Fibroblast of skin of scalp (primary cell): ENCODE results near the gene ZBTB12. TPM values are rescaled to one million over a fixed set of nuclear protein-coding genes. Genes with fewer than 3 reads are reported as not detected.
"Not testable (repeated sequence)": the region's sequence is repeated elsewhere in the genome, so short reads cannot be mapped to it uniquely, and the experiment has no call there.

Experiments used
- DNase-seq: peaks from one replicate; pipeline ENCODE4 v3.0.0-alpha.2; 2013
- polyA plus RNA-seq, 2 experiments: library from polyadenylated mRNA; unstranded; fragments of 120-200 nt; gene quantifications; one replicate each; pipeline ENCODE4 v1.2.1, GENCODE V29; 2013; ENCODE audit not compliant: insufficient read length in 2 of 2

ZBTB12 gene, protein sequence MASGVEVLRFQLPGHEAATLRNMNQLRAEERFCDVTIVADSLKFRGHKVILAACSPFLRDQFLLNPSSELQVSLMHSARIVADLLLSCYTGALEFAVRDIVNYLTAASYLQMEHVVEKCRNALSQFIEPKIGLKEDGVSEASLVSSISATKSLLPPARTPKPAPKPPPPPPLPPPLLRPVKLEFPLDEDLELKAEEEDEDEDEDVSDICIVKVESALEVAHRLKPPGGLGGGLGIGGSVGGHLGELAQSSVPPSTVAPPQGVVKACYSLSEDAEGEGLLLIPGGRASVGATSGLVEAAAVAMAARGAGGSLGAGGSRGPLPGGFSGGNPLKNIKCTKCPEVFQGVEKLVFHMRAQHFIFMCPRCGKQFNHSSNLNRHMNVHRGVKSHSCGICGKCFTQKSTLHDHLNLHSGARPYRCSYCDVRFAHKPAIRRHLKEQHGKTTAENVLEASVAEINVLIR
- 8.1 TPM for polyA plus RNA-seq (2013, experiment 1 of 2; ENCODE audit: insufficient read length)
- 8.0 TPM for polyA plus RNA-seq (2013, experiment 2 of 2; ENCODE audit: insufficient read length)

DNA sequence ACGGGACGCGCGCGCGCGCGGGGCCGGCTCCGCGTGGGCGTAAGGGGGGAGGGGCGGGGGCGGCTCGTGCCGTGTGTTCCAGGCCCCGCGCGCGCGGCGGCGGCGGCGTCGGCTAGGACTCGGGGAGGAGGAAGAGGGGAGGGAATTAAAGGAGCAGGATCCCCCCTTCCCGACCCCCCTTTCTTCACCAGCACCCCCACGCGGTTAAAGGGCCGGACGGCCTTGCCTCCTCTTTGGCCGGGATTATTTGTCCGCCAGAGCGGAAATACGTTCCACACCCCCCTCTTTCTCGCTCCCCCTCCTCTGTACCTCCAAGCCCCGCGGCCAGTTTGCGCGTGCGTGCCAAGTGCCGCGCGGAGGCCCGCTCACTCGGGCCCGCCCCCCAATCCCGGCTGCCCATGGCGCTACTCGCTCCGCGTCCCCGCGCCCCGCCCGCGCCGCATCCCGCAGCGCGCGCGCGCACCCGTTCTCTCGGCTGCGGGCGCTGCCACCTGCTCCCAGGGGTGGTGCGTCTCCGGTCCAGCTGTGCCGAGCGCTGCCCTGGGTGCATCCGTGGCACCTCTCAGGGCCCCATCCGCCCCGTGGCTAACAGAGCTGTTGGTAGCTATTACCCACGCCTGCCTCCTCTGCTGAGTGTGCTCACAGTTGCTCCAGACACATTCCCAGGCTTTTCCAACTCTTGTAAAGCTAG lies at the start of gene ZBTB12:
ZBTB12 (minus strand) TSS at position 134 of the 691 bp plus-strand sequence. CDS start 781 bp downstream, outside the sequence.
- DNase-seq = peak; percentile 96

DNA sequence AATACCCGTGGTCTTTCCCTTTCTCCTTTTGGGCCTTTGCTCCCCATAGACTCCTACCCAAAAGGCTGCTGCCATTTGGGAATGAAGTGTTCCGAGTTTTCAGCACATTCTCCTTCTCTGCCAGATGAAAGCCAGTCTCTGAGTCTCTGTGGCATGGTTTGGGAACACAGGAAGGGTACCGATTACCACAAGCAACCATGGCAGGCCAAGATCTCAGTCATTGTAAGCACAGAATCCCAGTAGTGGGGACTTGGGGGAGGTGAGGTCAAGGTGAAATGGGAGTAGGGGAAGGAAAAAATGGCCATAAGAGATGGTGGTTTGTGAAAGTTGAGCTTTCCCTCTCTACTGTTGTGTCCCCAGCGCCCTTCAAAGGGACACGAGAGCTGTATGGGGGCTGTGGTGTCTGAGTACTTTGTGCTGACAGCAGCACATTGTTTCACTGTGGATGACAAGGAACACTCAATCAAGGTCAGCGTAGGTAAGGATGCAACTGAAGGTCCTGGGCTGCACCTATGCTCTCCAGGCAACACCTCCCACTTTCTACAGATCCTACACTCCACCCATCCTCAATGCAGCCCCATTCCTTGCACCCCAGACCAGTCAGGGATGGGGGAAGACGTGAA lies 48.2 kb upstream of the ZBTB12 start:
- no peak for DNase-seq

DNA sequence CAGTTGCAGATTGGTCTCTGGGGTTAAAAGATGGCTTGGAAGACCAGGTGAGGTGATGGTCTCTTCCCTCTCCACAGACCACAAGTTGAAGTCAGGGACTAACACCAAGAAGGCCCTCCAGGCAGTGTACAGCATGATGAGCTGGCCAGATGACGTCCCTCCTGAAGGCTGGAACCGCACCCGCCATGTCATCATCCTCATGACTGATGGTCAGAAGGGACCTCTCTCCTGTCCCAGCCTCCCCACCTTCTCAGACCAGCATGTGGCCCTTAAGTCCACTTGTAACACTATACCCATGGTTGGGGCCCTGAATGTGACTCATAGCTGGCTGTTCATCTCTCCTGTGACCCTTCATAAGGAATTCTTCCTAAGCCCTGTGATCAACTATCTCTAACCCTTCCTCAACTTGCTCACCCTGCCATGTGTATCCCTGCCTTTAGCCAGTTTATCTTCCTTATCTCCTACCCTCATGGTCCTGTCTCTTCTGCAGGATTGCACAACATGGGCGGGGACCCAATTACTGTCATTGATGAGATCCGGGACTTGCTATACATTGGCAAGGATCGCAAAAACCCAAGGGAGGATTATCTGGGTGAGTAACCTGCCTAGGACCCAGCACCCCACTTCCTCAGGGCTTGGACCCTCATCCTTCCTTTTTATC lies 47.0 kb upstream of the ZBTB12 start:
- DNase-seq = no peak

DNA sequence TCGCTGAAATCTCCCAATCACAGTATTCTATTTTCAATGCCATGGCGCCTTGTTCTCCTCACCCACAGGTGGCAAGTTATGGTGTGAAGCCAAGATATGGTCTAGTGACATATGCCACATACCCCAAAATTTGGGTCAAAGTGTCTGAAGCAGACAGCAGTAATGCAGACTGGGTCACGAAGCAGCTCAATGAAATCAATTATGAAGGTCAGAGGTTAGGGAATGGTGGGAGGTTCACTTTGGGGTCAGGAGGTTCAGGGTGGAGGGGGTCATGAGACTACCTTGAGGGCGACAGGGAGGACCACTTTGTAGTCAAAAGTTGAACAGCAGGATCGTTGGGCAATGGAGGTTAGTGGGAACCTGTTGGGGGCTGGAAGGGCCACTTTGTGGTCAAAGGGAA lies 46.4 kb upstream of the ZBTB12 start:
- no peak for DNase-seq

DNA sequence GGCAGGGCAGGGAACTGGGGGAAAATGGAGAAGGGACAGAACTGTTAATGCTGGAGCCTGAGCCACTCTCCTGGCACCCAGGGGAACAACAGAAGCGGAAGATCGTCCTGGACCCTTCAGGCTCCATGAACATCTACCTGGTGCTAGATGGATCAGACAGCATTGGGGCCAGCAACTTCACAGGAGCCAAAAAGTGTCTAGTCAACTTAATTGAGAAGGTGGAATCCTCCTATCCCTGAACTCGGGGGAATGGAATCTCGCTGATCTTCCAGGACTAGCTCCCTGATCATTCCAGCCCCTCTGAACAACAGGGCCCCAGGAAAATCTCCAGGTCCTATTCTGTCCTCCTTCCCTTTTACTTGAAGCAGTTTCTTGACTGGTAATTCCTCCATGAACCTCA lies 46.0 kb upstream of the ZBTB12 start:
- no peak for DNase-seq

DNA sequence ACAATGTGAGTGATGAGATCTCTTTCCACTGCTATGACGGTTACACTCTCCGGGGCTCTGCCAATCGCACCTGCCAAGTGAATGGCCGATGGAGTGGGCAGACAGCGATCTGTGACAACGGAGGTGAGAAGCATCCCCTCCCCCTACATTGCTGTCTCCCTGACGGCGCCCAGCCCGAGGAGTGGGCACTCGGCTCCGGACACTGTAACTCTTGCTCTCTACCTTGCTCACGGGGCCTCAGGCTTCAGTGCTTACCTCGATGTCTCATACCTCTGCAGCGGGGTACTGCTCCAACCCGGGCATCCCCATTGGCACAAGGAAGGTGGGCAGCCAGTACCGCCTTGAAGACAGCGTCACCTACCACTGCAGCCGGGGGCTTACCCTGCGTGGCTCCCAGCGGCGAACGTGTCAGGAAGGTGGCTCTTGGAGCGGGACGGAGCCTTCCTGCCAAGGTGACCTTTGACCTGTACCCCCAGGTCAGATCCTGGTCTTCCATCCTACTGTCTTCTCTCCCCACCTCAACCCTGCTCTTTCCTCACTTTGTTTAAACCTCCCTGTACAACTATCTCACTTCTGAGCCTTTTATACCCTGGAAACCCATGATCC lies 45.3 kb upstream of the ZBTB12 start:
- DNase-seq = no peak

DNA sequence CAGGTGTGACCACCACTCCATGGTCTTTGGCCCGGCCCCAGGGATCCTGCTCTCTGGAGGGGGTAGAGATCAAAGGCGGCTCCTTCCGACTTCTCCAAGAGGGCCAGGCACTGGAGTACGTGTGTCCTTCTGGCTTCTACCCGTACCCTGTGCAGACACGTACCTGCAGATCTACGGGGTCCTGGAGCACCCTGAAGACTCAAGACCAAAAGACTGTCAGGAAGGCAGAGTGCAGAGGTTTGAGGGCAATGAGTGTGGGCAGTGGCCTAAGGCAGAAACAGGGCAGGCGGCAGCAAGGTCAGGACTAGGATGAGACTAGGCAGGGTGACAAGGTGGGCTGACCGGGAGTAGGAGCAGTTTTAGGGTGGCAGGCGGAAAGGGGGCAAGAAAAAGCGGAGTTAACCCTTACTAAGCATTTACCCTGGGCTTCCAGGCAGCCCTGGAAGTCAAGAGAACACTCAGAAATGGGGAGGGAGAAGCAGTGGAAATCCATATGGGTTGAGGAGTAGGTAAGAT lies 44.5 kb upstream of the ZBTB12 start:
- no peak for DNase-seq

DNA sequence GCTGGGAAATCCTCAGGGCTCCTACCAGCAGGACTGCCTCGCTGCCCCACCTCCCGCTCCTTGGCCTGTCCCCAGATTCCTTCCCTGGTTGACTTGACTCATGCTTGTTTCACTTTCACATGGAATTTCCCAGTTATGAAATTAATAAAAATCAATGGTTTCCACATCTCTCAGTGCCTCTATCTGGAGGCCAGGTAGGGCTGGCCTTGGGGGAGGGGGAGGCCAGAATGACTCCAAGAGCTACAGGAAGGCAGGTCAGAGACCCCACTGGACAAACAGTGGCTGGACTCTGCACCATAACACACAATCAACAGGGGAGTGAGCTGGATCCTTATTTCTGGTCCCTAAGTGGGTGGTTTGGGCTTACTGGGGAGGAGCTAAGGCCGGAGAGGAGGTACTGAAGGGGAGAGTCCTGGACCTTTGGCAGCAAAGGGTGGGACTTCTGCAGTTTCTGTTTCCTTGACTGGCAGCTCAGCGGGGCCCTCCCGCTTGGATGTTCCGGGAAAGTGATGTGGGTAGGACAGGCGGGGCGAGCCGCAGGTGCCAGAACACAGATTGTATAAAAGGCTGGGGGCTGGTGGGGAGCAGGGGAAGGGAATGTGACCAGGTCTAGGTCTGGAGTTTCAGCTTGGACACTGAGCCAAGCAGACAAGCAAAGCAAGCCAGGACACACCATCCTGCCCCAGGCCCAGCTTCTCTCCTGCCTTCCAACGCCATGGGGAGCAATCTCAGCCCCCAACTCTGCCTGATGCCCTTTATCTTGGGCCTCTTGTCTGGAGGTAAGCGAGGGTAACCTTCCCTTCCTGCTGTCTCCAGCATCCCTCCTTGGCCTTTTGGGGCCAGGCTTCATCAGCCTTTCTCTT lies 43.9 kb upstream of the ZBTB12 start, which contains the start of gene CFB:
CFB (plus strand) TSS at position 589 of the 863 bp plus-strand sequence; CDS start at position 716, 127 bp downstream.
- DNase-seq = peak; percentile 85

DNA sequence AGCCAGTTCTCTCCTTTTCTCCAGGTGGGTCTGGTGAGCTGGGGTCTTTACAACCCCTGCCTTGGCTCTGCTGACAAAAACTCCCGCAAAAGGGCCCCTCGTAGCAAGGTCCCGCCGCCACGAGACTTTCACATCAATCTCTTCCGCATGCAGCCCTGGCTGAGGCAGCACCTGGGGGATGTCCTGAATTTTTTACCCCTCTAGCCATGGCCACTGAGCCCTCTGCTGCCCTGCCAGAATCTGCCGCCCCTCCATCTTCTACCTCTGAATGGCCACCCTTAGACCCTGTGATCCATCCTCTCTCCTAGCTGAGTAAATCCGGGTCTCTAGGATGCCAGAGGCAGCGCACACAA lies 43.2 kb upstream of the ZBTB12 start:
- no peak for DNase-seq

DNA sequence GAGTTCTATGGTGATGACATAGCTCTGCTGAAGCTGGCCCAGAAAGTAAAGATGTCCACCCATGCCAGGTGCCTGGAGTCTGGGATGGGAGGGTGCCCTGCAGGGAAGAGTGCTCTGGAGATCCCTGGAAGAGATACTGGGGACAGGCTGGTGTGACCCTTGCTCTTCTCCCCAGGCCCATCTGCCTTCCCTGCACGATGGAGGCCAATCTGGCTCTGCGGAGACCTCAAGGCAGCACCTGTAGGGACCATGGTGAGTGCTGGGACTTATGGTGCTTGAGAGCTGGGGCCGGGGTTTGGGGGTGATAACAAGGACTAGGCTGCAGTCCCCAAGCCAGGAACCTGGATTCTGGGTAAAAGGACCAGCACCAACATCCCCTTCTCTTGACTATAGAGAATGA lies 41.9 kb upstream of the ZBTB12 start:
- DNase-seq = no peak

DNA sequence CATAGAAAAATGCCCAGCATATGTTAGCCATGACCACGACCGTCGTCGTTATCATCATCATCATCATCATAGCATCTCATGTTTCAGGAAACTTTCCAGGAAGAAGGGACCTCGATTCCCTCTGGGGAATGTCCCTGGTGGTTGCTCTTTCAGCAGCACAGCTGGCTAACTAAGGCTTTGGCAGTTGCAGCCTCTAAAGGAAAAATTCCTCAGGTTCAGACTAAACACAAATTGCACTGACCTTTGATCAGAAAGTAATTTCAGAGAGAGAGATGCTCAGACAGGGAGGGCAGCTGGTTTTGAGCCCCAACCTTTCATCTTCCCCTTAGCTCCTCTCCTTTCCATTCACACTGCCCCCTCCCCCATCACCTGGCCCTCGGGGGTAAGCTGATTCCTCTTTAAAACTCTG lies 38.4 kb upstream of the ZBTB12 start:
- peak; percentile 51 for DNase-seq

DNA sequence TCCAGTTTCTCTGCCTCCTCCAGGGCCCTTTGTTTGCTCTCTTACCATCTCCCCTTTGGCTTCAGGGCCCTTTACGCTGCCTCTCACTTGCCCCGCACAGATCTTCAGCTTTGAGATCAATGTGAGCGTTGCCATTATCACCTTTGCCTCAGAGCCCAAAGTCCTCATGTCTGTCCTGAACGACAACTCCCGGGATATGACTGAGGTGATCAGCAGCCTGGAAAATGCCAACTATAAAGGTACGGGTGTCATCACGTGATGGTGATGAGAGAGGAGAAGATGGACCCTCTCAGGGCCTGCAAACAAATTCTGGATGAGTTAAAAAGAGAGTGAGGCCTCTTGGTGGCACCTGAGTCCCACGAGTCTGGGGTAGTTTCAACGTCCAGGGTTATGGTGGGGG lies 33.9 kb upstream of the ZBTB12 start:
- DNase-seq = no peak

DNA sequence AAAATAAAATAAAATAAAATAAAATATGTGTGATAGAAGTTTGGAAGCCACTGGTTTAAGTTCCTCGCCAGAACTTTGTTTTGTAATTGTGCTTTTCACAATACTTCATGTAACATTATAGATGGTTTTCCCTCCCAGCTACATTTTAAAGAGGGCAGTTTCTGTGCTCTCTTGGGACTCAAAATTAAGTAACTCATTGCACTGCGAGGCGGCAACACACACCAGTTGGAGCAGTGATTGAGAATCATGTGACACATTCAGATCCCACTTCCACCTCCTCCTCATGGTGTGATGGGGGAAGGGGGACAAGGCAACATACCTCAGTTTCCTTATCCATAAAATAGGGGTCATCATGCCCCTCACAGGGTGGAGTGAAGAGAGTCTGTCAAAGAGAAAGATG lies 33.1 kb upstream of the ZBTB12 start:
- no peak for DNase-seq

DNA sequence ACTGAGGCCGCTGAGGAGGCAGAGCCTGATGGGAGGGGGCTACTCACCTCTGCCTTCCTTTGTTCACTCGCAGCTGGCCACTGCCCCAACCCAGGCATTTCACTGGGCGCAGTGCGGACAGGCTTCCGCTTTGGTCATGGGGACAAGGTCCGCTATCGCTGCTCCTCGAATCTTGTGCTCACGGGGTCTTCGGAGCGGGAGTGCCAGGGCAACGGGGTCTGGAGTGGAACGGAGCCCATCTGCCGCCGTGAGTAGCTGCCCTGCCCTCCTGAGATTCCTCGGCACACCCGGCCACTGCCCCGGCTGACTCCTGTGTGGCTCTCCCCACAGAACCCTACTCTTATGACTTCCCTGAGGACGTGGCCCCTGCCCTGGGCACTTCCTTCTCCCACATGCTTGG lies 31.7 kb upstream of the ZBTB12 start:
- no peak for DNase-seq

DNA sequence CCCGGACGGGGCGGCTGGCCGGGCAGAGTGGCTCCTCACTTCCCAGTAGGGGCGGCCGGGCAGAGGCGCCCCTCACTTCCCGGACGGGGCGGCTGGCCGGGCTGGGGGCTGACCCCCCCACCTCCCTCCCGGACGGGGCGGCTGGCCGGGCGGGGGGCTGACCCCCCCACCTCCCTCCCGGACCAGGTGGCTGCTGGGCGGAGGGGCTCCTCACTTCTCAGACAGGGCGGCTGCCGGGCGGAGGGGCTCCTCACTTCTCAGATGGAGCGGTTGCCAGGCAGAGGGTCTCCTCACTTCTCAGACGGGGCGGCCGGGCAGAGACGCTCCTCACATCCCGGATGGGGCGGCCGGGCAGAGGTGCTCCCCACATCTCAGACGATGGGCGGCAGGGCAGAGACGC lies 30.3 kb upstream of the ZBTB12 start:
- not testable (repeated sequence) for DNase-seq

DNA sequence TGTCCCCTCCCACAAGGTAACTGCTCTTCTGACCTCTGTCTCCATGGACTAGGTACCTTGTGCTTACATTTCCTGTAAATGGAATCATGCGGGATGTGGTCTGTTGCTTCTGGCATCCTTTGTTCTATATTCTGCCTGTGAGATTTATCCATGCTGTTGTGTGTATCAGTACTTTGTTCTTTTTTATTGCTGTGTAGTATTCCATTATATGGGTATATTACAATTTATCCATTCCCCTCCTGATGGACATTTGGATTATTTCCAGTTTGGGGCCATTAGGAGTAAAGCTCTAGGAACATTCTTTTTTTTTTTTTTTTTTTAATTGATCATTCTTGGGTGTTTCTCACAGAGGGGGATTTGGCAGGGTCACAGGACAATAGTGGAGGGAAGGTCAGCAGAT lies 29.1 kb upstream of the ZBTB12 start:
- DNase-seq = no peak

DNA sequence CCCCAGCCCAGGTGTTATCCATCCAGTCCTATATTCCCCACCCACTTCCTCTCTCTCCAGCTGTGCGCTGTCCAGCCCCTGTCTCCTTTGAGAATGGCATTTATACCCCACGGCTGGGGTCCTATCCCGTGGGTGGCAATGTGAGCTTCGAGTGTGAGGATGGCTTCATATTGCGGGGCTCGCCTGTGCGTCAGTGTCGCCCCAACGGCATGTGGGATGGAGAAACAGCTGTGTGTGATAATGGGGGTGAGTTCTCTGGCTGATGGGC lies 26.7 kb upstream of the ZBTB12 start:
- DNase-seq = no peak

DNA sequence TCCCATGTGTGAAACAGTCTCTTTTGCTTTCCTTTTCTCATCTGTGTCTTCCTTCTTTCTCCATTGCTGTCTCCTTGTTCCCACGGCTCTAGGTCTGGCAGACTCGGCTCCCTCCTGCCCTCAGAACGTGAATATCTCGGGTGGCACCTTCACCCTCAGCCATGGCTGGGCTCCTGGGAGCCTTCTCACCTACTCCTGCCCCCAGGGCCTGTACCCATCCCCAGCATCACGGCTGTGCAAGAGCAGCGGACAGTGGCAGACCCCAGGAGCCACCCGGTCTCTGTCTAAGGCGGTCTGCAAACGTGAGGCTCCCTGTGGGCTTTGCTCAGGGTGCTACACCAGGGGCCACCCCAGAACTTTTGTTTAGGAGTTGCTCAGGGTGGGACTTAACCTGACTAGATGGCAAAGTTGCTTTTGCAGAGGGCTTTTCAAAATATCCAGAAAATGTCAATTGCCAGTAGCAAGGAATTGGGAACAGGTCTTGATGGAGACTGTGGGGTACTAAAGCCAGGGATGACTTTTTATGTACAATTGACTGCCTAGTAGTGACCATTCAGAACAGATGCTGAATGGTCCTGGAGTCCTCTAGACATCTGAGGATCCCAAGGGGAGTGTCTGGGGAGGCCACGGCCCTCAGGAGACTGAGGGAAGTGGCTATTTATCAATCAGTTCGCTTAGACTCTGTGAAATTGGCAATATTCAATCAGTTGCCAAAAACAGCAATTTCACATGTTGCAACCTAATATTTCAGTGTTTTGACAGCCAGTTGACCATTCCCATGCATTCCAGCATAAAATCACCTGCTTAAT lies 26.2 kb upstream of the ZBTB12 start:
- DNase-seq = no peak

DNA sequence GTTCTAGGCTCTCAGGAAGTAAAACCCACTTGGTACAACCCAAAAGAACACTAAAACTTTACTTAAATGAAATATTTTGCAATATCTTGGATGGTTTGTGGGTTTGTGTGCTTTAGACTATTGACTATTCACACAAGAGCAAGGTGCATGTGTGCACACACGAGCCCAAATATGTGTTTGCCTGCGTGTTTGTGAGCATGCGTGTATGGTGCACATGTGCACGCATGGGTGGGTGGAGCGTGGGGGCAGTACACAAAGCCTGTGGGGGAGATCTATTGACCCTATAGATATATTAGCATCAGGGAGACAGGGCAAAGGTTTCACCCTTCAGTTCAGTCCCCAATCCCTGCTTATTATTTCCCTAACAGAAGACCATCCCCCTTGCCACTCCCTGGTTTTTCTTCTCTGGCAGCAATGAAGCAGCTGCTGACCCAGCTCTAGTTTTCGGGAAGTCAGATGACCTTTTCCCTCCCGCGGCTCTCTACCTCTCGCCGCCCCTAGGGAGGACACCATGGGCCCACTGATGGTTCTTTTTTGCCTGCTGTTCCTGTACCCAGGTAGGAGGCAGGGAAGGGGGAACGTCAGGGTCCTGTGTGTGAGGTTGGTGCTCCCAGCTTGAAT lies 25.5 kb upstream of the ZBTB12 start, which contains the start of gene C2:
C2 (plus strand) TSS at position 476 of the 621 bp plus-strand sequence; CDS start at position 512, 36 bp downstream.
- DNase-seq = no peak

DNA sequence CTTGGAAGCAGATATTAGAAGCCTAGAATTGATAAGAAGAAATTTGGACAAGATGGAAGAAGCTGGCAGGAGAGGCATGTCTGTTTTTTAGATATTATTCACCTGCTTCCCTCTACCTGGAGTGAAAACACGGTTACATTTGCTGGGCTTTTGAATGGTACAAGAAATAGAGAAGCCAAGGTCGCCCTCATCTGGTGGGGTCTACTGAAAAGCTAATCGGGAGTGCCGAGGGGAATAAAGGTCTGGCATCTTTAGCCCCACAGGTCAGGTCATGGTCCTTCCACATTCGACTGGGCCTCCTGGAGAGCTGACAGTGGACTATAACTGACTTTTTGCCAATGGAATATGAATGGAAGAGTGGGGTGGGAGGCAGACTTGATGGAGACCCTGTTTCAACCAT lies 21.1 kb upstream of the ZBTB12 start:
- DNase-seq = no peak
